Duodenal mucosa (tissue), 2 donors: Measurements from ENCODE around the gene CYSRT1.

Experiments used
- H3K27ac ChIP-seq: one replicate; pipeline ENCODE4 v1.7.0; 2013; ENCODE audit warnings: low read depth, low read length
- H3K27me3 ChIP-seq, 2 donors: one replicate each; pipeline ENCODE4 v1.7.0; 2013; ENCODE audit warnings: low read length in 2 of 2, control low read depth in 1 of 2; ENCODE audit not compliant: insufficient read depth in 2 of 2, control insufficient read depth in 1 of 2
- H3K36me3 ChIP-seq, 2 donors: one replicate each; pipeline ENCODE4 v1.7.0; 2013; ENCODE audit warnings: low read length in 2 of 2, control low read depth in 1 of 2; ENCODE audit not compliant: insufficient read depth in 2 of 2, control insufficient read depth in 1 of 2
- H3K4me1 ChIP-seq, 2 donors: one replicate each; pipeline ENCODE4 v1.7.0; 2013; ENCODE audit warnings: low read length in 2 of 2, control low read depth in 1 of 2; ENCODE audit not compliant: insufficient read depth in 2 of 2, control insufficient read depth in 1 of 2
- H3K4me3 ChIP-seq, 2 donors: one replicate each; pipeline ENCODE4 v1.7.0; 2013; ENCODE audit warnings: low read length in 2 of 2, low read depth in 1 of 2
- H3K9ac ChIP-seq, 2 donors: one replicate each; pipeline ENCODE4 v1.7.0; 2013; ENCODE audit warnings: low read length in 2 of 2, low read depth in 1 of 2
- H3K9me3 ChIP-seq, 2 donors: one replicate each; pipeline ENCODE4 v1.7.0; 2013; ENCODE audit warnings: low read length in 2 of 2, control low read depth in 1 of 2; ENCODE audit not compliant: control insufficient read depth in 1 of 2

Gene CYSRT1

GRCh38 chr9:137191245-137191644, 33.7 kb upstream of the CYSRT1 start:
- Histone ChIP-seq H3K4me1 (peaks cover 51 to 65% of the 10 kb centered on the region in 2 donors), H3K27ac (no peak overlapping the region), H3K9me3 (no peaks in the 10 kb centered on the region), H3K27me3 (no peaks in the 10 kb centered on the region), H3K4me3 (no peak overlapping the region), H3K9ac (no peak overlapping the region), H3K36me3 (peaks cover 18 to 41% of the 10 kb centered on the region in 2 donors)

DNA sequence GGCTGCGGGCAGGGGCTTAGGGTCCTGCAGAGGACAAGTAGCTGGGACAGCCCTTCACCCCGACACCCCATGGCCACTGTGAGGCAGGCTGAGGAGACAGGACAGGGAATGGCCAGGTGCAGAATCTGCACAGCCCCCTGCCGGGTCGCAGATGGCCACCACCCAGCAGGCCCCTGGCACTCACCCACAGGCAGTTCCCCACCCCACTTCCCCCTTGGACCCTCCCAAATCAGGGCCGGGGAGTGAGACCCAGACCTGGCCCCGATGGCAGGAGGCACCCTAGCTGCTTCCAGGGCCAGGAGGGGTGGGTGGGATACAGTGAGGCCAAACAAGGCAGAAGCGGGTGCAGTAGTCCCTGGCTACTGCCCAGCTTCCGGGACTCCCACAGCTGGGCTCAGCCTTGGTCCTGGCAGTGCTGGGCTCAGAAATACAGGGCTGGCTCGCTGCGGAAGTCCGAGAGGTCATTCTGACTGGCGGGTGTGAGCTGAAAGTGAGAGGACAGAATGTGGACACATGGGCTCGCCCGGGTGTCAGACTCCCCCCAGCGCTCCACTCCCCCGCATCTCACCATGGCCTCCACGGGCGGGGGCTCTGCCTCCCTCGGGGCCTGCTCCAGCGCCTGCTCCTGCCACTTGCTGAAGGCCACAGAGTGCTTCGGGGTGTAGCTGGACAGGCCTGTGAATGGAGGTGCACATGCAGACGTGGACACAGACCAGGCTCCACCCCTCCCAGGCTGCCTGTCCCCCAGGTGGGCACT, 33.1 kb upstream of the CYSRT1 start:
- no peaks in the 10 kb centered on the region for H3K9me3 ChIP-seq
- H3K36me3 ChIP-seq = peaks cover 14 to 35% of the 10 kb centered on the region in 2 donors
- H3K4me1 ChIP-seq = peaks cover 44 to 65% of the 10 kb centered on the region in 2 donors
- no peak overlapping the region for H3K9ac ChIP-seq
- no peak overlapping the region for H3K27ac ChIP-seq
- H3K27me3 ChIP-seq = no peaks in the 10 kb centered on the region
- no peak overlapping the region for H3K4me3 ChIP-seq

DNA sequence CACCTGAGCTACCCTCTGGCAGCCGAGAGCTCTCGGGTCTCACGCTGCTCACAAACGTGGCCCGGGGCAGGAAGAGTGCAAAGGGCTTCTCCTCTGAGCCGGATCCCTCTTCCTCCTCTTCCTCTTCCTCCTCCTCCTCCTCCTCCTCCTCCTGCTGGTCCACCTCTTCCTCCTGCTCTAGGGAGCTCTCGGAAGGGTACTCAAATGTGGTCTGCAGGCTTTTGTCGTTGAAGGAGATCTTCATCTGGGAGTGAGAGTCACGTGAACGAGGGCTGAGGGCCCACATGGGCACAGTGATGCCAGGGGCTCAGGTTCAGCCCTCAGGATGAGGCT, 32.6 kb upstream of the CYSRT1 start:
- H3K4me3 ChIP-seq = no peak overlapping the region
- H3K9me3 ChIP-seq = no peaks in the 10 kb centered on the region
- peaks cover 13 to 30% of the 10 kb centered on the region in 2 donors for H3K36me3 ChIP-seq
- H3K4me1 ChIP-seq = peaks cover 39 to 60% of the 10 kb centered on the region in 2 donors
- no peak overlapping the region for H3K9ac ChIP-seq
- no peaks in the 10 kb centered on the region for H3K27me3 ChIP-seq
- H3K27ac ChIP-seq = no peak overlapping the region

GRCh38 chr9:137192859-137193258, 32.1 kb upstream of the CYSRT1 start:
- no peaks in the 10 kb centered on the region for H3K9me3 ChIP-seq
- no peaks in the 10 kb centered on the region for H3K27me3 ChIP-seq
- H3K4me1 ChIP-seq = peaks cover 36 to 56% of the 10 kb centered on the region in 2 donors
- no peak overlapping the region for H3K9ac ChIP-seq
- peaks cover 13 to 30% of the 10 kb centered on the region in 2 donors for H3K36me3 ChIP-seq
- H3K27ac ChIP-seq = no peak overlapping the region
- no peak overlapping the region for H3K4me3 ChIP-seq

DNA sequence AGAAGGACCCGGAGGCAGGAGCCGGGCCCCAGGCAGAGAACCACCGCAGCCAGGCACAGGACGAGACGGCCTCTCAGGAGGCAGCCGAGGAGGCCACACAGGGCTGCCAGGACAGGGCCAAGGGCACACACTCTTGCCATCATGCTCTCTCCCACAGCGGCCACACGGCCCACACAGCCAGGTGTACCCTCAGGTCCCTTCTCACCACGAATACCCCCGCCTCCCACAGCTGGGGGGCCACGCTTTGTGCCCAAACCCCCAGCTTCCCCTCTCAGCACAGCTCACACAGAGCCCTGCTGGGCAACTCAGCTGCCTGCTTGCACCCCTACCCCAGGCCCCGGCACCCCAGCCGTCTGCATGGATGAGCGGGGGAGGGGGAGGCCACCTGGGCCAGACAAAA, 31.2 kb upstream of the CYSRT1 start:
- no peaks in the 10 kb centered on the region for H3K9me3 ChIP-seq
- H3K4me1 ChIP-seq = peaks cover 42 to 60% of the 10 kb centered on the region in 2 donors
- H3K27ac ChIP-seq = no peak overlapping the region
- H3K36me3 ChIP-seq = peaks cover 13 to 30% of the 10 kb centered on the region in 2 donors
- H3K4me3 ChIP-seq = no peak overlapping the region
- no peaks in the 10 kb centered on the region for H3K27me3 ChIP-seq
- H3K9ac ChIP-seq = no peak overlapping the region

GRCh38 chr9:137194388-137194787, 30.6 kb upstream of the CYSRT1 start:
- H3K36me3 ChIP-seq = peaks cover 13 to 30% of the 10 kb centered on the region in 2 donors
- H3K4me1 ChIP-seq = peaks cover 40 to 62% of the 10 kb centered on the region in 2 donors
- H3K9ac ChIP-seq = peak overlapping the region in 1 of 2 donors; percentile 63
- H3K9me3 ChIP-seq = no peaks in the 10 kb centered on the region
- H3K4me3 ChIP-seq = peak overlapping the region; percentile 44 to 51
- H3K27ac ChIP-seq = peak overlapping the region; percentile 14
- H3K27me3 ChIP-seq = no peaks in the 10 kb centered on the region

GRCh38 chr9:137194909-137195308, 30.1 kb upstream of the CYSRT1 start:
- H3K27me3 ChIP-seq = no peaks in the 10 kb centered on the region
- H3K9me3 ChIP-seq = no peaks in the 10 kb centered on the region
- H3K4me3 ChIP-seq = peak overlapping the region; percentile 44 to 62
- peak overlapping the region; percentile 36 for H3K27ac ChIP-seq
- peak overlapping the region; percentile 35 to 66 for H3K9ac ChIP-seq
- H3K4me1 ChIP-seq = peaks cover 35 to 59% of the 10 kb centered on the region in 2 donors
- H3K36me3 ChIP-seq = peaks cover 13 to 30% of the 10 kb centered on the region in 2 donors

DNA sequence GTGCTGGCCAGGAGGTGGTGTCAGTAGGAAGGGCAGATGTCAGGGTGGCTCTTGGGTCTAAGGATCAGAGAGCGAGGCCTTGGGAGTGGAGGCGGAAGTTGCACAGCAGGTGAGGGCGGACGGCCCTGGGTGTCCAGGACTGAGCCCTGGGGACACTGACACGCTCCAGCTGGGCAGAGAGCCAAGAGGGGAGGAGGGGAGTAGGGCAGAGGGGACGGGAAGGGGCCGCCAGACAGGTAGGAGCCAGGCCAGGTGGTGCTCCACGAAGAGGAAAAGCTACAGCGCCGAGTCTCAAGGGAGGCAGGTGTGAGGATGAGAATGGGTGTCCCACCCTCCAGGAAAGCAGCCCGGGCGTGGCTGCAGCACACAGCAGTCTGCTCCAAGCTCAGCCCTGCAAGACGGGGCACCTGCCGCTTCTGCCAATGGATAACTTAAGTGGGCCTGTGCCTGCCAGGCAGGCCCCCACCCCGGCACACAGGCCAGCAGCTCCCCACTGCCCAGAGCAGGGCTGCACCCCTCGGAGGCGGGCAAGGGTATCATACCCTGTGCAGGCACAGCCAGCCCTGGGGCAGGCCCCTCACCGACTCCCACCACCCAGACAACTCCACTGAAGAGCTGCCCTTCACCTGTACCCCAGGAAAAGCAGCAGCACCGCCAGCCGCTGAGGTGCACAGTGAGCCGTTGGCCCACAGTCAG, 29.3 kb upstream of the CYSRT1 start:
- peaks cover 27 to 51% of the 10 kb centered on the region in 2 donors for H3K4me1 ChIP-seq

GRCh38 chr9:137198051-137198901, 26.7 kb upstream of the CYSRT1 start:
- Histone ChIP-seq H3K4me1 (peaks cover 37 to 60% of the 10 kb centered on the region in 2 donors), H3K27me3 (no peaks in the 10 kb centered on the region), H3K27ac (peak overlapping the region; percentile 83), H3K36me3 (no peaks in the 10 kb centered on the region), H3K9me3 (no peaks in the 10 kb centered on the region), H3K9ac (peak overlapping the region; percentile 69 to 85), H3K4me3 (peak overlapping the region; percentile 72 to 76)

More for the DNA sequence above, 29.3 kb upstream of the CYSRT1 start:
- Histone ChIP-seq H3K27me3 (no peaks in the 10 kb centered on the region), H3K27ac (peak overlapping the region; percentile 36), H3K9ac (peak overlapping the region; percentile 35 to 66), H3K36me3 (peaks cover 13 to 23% of the 10 kb centered on the region in 2 donors), H3K9me3 (no peaks in the 10 kb centered on the region), H3K4me3 (peak overlapping the region; percentile 44 to 62)
